Measurements from ENCODE around the gene LIN37. TPM values are rescaled to one million over a fixed set of nuclear protein-coding genes. Genes with fewer than 3 reads are reported as not detected.

Gene LIN37
- total and polyA plus RNA-seq, 2 of the 13 experiments (the other 11 are each of a cell fraction or from before 2014, with no cell fraction given) = 6.3 to 8.7 TPM

DNA sequence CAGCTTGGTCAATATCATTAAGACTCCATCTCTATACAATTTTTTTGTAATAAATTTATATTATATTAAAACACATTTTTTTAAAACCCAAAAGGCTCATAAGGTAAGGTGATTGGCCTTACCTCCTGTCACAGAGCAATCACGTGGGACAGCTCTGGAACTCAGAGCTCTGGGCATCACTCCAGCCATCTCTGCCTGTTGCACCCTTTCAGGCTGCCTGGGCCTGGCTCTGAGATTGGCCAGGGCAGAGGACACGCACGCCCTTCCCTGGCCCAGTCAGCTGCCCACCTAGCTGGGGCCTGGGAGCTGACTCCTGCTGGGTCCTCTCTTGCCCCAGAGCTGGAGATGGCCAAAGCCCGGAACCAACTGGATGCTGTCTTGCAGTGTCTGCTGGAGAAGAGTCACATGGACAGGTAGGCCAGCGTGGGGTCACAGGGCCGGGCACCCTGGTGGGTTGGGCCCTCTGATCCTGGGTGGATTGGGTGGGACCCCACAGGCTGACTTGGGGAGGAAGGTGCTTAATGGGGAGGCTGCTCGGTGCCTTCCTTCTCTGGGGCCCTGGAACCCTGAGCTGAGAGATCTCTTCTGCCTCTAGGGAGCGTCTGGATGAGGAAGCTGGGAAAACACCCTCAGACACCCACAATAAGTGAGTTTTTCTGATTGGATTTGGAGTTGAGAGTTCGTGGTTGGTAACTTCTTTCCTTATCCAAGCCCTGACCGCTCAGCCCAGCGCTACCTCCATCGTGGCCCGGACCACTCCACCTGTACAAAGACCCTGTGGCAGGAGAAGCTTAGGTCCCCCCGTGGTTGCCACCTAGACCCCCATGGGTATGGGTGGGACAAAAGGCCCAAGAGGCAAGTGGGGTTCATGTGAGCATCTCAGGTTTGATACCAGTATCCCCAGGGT lies 3.7 kb downstream of the LIN37 start:
- in situ Hi-C loops (cut with HindIII; ENCODE audit: extremely low pct_ligation_motif_present, low pct_unique_long_range_greater_than_20kb) = no loop called here
- BruUV-seq (replicated peaks) = no TSS peak
- Histone ChIP-seq H3K79me2 (ENCODE audit: insufficient read depth, low read length) (peaks cover 11% of the 10 kb centered on the region), H3K27ac (ENCODE audit: extremely low read length, insufficient read depth, low read length) (no peak overlapping the region), H3K4me1 (ENCODE audit: insufficient read depth, low read length) (peaks cover 26% of the 10 kb centered on the region), H2AFZ (ENCODE audit: low read length) (no peak overlapping the region), H3K36me3 (replicated peaks in 1 of 2; ENCODE audit: control insufficient read depth in 1 of 2, insufficient read depth in 2 of 2, low read length in 2 of 2) (peaks cover 3 to 20% of the 10 kb centered on the region in 2 experiments; a peak in 3 of 5 replicates), H3K4me2 (ENCODE audit: low read depth, low read length) (no peak overlapping the region), H3K27me3 (ENCODE audit: control insufficient read depth in 1 of 2, insufficient read depth in 2 of 2, low read length in 2 of 2) (no peaks in the 10 kb centered on the region; a peak in 1 of 5 replicates), H4K20me1 (ENCODE audit: insufficient read depth, low read length) (no peaks in the 10 kb centered on the region), H3K4me3 (replicated peaks in 1 of 3; ENCODE audit: insufficient read depth in 1 of 3, low read depth in 2 of 3, low read length in 3 of 3) (no peak overlapping the region), H3K9ac (ENCODE audit: insufficient read depth, low read depth, low read length) (no peak overlapping the region), H3K9me3 (ENCODE audit: low read length) (no peaks in the 10 kb centered on the region)
- DNase-seq (ENCODE audit: low spot score) = no peak
- ChIA-PET CTCF (ENCODE audit: low intra/inter-chr PET ratio, low total read pairs) (no interaction called here), POLR2A (interaction anchor here (1.1 kb wide), 1 partner anchor 49 kb away, joined by 3 read pairs; no protein-coding TSS in a partner anchor)
- intact Hi-C loops (cut with micrococcal nuclease; ENCODE audit: unreplicated experiment) = no loop called here
- no peak for FAIRE-seq
- no peak for ATAC-seq
- no peak for TF ChIP-seq ZNF557 (CRISPR knock-in tag; IDR thresholded peaks at IDR 0.05)
- no peak for TF ChIP-seq ARNTL (CRISPR knock-in tag; IDR thresholded peaks at IDR 0.05)
- no peak for TF ChIP-seq TMF1 (CRISPR knock-in tag; IDR thresholded peaks at IDR 0.05; ENCODE audit: low read depth)
- no peak for TF ChIP-seq PRMT3 (CRISPR knock-in tag; IDR thresholded peaks at IDR 0.05; ENCODE audit: borderline replicate concordance, low read depth)
- no peak for TF ChIP-seq TFDP1 (CRISPR knock-in tag; IDR thresholded peaks at IDR 0.05; ENCODE audit: borderline replicate concordance)
- no peak for TF ChIP-seq POLR2AphosphoS5 (IDR thresholded peaks at IDR 0.05; ENCODE audit: low read depth, low read length)
- no peak for TF ChIP-seq FOXK1 (CRISPR knock-in tag; IDR thresholded peaks at IDR 0.05; ENCODE audit: borderline replicate concordance, low read depth)
- WGBS (ENCODE audit: low lambda C conversion rate) = 98% methylated on average over 10 of the region's 14 CpGs
